ENCODE measurements around the gene KRTAP2-2.
"Not testable (repeated sequence)": the region's sequence is repeated elsewhere in the genome, so short reads cannot be mapped to it uniquely, and the experiment has no call there.

The KRTAP2-2 gene

DNA sequence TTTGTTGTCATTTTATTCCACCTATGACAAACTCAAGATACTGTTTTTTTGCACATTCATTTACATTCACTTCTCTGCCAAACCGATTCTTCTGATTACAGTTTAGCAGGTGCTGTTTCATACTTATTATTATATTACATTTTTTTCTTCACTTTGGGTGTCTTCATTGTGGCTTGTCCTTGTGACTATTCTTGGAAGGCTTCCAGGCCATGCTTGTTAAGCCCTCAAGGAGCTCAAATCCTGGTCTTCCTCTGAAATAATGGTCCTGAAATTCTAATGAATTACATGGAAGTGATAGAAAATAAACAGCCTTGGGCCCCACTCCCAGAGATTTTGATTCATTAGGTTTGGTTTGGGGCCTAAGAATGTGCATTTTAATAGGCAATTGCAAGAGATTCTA lies 9.3 kb upstream of the KRTAP2-2 start:
- DNase-seq = no peak

- DNase-seq = no peak
These were observed 8.4 kb upstream of the KRTAP2-2 start for GRCh38 chr17:41063449-41063848.

DNA sequence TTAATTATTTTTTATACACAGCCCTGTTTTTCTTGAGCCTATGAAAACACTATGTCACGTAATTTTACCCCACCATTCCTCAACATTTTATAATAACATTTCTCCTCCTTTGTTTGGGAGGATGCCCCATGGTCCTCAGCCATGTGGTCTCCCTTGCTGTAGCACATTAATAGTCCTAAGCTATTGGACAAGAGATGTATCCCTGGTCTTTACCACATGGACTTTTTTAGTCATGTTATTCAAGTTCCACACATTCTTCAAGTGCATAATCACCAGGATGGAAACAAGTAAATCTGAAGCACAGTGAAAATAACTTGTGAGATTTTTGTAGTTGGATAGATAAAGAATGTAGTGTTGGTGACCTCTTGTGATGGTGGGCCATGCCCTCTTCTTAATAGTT lies 6.9 kb upstream of the KRTAP2-2 start:
- DNase-seq = no peak

DNA sequence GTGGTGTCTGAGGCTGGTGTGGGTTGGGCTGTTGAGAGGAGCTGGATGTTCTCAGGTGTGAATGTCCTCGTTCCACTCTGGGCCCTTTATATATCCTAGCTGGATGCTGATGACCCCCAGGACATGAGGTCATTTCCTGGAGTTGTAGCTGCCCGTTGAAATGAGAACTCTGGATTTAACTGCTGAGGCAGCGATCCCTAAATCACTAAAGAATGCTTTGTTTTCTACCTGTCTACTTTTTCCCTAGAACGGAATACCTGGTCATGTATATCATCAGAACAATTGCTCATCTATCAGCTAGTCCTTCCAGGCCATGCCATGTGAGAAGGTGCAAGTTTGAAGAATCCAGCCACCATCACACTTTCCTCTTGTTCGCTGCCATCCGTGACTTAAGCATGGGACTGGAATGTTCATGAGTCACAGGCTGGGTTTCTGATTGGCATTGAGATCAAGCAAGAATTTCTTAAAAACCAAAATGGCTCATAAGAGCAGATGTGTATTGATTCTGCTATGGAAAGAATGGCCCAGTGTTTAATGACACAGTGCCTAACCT lies 5.1 kb upstream of the KRTAP2-2 start, which contains the start of gene KRTAP2-3:
KRTAP2-3 (minus strand) TSS at position 63 of the 553 bp plus-strand sequence. CDS start 64 bp downstream, outside the sequence.
- no peak for DNase-seq

GRCh38 chr17:41059276-41060051 lies 4.4 kb upstream of the KRTAP2-2 start:
- not testable (repeated sequence) for DNase-seq

GRCh38 chr17:41058741-41059140 lies 3.7 kb upstream of the KRTAP2-2 start:
- no peak for DNase-seq

DNA sequence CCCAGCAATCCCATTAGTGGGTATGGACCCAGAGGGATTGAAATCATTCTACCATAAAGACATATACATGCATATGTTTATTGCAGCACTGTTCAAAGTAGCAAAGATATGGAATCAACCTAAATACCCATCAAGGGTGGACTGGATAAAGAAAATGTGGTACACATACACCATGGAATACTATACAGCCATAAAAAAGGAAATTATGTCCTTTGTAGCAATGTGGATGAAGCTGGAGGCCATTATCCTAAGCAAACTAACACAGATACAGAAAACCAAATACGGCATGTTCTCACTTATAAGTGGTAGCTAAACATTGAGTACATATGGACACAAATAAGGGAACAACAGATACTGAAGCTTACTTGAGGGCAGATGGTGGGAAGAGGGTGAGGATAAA lies 2.5 kb upstream of the KRTAP2-2 start:
- DNase-seq = no peak

- not testable (repeated sequence) for DNase-seq
These were observed 474 bp downstream of the KRTAP2-2 start for GRCh38 chr17:41054556-41054955.

DNA sequence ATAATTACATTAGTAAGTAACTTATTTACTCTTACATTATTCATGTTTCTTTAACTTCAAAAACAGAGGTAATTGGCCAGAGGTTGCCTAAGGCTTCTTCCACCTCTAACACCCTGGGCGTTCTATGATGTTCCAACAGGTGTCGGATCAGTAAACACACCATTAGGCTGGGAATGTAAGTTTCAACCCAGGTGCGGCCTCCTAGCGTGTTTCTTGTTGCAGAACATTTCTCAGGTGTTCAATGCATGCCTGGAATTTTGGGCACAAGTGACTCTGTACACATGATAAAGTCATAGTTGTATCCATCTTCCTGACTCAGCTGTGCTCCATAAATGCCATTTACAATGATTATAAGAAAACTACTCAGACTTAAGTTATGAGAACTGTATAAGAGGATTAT lies 1.0 kb downstream of the KRTAP2-2 start:
- DNase-seq = no peak

GRCh38 chr17:41052566-41052965 lies 2.5 kb downstream of the KRTAP2-2 start:
- no peak for DNase-seq

DNA sequence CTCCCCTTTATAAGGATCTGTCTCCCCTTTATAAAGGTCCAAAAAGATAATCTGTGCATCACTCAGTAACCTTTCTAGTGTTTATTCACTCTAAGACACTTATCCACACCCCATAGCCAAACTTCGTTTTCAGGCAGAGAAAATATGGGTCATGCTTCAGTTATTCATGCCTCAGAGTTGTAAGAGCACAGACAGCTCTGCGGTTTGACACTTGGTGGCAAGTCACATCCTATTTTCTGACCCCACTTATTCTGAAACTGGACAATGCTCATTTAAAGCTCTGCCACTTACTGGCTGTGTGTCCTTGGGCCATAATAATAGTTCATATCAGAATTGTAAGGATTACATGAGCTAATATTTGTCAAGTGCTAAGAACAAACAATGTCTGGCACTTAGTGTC lies 5.9 kb downstream of the KRTAP2-2 start:
- no peak for DNase-seq

DNA sequence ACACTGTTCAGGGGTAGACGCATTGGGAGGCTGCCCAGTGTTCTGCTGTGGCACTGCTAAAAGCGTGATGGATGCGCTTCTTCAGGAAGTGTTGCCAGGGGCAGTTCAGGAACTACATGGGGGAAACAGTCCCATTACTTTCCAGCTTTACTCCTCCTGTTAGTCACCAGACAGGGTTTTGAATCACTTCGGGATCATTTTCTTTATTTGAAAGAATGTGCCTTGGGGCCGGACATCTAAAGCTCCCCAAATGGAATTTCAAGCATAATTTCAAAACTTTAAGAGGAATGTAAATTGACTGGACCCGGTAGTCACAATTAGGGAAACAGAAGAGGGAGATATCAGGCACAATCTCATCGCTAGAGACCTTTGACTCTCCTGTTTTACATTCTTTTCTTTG lies 6.6 kb downstream of the KRTAP2-2 start:
- DNase-seq = no peak

- not testable (repeated sequence) for DNase-seq
These were observed 8.1 kb downstream of the KRTAP2-2 start, which contains the start of gene KRTAP2-1 for GRCh38 chr17:41046735-41047465. KRTAP2-1 (minus strand) TSS chr17:41047316; CDS start chr17:41047267, 49 bp downstream.

DNA sequence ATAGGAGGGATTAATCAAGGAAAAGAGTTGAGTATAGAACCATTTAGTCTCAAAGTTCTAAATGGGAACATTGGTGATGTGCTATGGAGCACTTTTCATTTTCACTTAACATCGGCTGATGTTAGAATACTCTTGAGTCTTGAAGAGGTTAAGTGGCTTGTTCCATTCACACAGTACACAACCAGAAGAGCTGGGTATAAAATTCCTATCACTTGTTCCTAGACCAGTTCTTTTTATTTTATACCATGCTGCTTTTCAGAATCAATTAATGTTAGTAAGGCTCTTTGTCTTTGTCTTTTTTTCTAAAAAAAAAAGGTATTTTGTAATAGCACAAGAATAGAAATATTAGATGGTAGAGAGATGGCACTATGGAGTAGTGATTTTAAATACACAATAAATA lies 12.1 kb downstream of the KRTAP2-2 start:
- no peak for DNase-seq

- DNase-seq = not testable (repeated sequence)
These were observed 14.1 kb downstream of the KRTAP2-2 start, which contains the start of gene KRTAP1-1 for GRCh38 chr17:41040783-41041571. KRTAP1-1 (minus strand) TSS chr17:41041450; CDS start chr17:41041397, 53 bp downstream.

DNA sequence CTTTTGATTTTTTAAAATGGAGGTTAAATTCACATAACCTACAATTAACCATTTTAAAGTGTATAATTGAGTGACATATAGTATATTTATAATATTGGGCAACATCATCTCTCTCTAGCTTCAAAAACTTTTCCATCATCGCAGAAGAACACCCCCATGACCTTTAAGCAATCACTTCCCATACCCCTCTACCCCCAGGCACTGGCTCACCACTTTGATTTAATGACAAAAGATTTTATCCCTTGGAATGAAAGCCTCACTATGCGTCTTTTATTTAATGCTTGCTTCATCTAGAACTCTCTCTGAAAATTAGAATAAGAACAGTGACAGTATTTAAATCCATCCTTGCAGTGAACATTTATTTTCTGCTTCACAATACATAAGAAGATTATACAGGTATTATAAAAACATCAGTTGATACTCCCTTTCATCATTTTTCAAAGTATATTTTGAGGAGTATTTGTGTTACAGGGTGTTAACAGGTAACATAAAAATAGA lies 17.1 kb downstream of the KRTAP2-2 start:
- no peak for DNase-seq

DNA sequence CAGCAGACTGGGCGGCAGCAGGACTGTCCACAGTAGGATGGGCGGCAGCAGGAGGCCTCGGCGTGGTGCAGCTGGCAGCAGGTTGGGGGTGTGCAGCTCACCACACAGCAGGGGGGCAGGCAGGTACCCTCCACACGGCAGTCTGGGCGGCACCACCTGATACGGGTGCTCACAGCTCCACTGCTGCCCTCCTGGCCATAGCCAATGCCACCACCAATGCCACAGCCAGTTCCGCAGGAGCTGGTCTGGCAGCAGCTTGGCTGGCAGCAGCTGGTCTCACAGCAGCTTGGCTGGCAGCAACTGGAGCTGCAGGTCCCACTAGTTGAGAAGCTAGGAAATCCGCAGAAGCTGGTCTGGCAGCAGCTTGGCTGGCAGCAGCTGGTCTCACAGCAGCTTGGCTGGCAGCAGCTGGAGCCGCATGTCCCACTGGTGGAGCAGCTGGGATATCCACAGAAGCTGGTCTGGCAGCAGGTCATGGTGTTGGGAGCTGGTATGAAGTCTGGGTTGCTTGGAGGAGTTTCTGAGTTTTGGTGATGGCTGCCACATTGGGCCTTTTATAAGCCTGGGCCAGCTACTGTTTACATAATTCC lies 20.6 kb downstream of the KRTAP2-2 start, which contains the start of gene KRTAP1-3:
KRTAP1-3 (minus strand) TSS at position 529 of the 590 bp plus-strand sequence; CDS start at position 476, 53 bp downstream.
- DNase-seq = not testable (repeated sequence)

GRCh38 chr17:41029633-41030245 lies 25.3 kb downstream of the KRTAP2-2 start, which contains the start of gene KRTAP1-4:
KRTAP1-4 (minus strand) TSS chr17:41030195; CDS start chr17:41030078, 117 bp downstream.
- no peak for DNase-seq

- no peak for DNase-seq
These were observed 28.1 kb downstream of the KRTAP2-2 start, which contains the start of gene KRTAP1-5 for GRCh38 chr17:41026715-41027471. KRTAP1-5 (minus strand) TSS chr17:41027208; CDS start chr17:41027155, 53 bp downstream.

DNA sequence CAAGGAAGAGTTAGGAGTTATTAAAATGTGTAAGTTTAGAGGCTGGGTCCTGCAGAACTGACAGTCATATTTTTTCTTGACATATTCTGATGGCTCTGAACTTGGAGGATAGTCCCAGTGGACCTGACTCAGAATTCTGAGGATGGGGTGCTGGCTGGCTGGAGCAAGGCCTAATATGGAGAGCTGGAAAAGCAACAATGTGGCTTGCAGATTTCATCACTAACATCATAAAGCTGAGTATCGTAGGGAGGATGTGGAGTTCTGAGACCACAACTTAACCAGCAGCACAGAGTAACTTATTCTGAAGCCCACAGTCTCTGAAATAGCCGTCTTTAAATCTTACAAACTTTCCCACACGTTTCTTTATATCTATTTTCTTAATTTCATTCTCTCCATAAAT lies 30.3 kb downstream of the KRTAP2-2 start:
- DNase-seq = no peak
